ENCODE results near the gene MYH9. TPM values are rescaled to one million over a fixed set of nuclear protein-coding genes. Genes with fewer than 3 reads are reported as not detected.
A peak's percentile ranks its signal among the peaks of the same experiment; 100 is the strongest.

The MYH9 gene
- total RNA-seq, 2 donors from 2014 or later: 125 to 229 TPM

GRCh38 chr22:36302439-36303114, 85.2 kb downstream of the MYH9 start:
- DNase-seq (ENCODE audit: low spot score): no peak
- Histone ChIP-seq H3K36me3 (peaks cover 100% of the 10 kb centered on the region), H3K4me1 (no peaks in the 10 kb centered on the region), H3K27me3 (no peaks in the 10 kb centered on the region), H3K9me3 (no peaks in the 10 kb centered on the region), H3K4me3 (no peak overlapping the region), H3K27ac (peak overlapping the region in 1 of 2 donors; percentile 8)
- TF ChIP-seq CTCF (IDR thresholded peaks at IDR 0.05): no peak

GRCh38 chr22:36301851-36302250, 85.9 kb downstream of the MYH9 start:
- DNase-seq (ENCODE audit: low spot score): no peak
- no peak for TF ChIP-seq CTCF (IDR thresholded peaks at IDR 0.05)
- no peaks in the 10 kb centered on the region for H3K27me3 ChIP-seq
- peak overlapping the region; percentile 8 to 29 for H3K27ac ChIP-seq
- H3K4me3 ChIP-seq: no peak overlapping the region
- peaks cover 100% of the 10 kb centered on the region for H3K36me3 ChIP-seq
- H3K9me3 ChIP-seq: no peaks in the 10 kb centered on the region
- H3K4me1 ChIP-seq: no peaks in the 10 kb centered on the region

DNA sequence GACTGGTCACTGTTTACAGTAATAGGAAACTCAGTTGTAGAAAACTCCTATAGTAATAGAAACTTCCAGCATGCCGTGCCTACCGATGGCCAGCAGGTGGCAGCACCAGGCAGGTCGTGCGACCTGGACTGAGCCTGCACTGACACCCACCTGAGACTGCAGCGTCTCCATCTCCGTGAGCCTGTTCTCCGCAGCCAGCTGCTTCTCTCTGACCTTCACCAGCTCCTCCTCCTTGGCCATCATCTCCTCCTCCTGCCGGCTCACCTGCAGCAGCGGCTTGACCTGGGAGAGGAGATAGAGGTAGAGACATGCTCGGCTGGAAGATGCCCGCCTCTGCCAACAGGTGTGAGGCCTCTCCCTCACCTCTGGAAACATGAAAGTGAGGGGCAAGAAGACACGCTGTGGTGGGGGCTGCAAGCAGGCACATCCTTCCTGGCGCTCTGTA, 86.4 kb downstream of the MYH9 start:
- Histone ChIP-seq H3K27me3 (no peaks in the 10 kb centered on the region), H3K4me1 (no peaks in the 10 kb centered on the region), H3K4me3 (no peak overlapping the region), H3K36me3 (peaks cover 100% of the 10 kb centered on the region), H3K9me3 (no peaks in the 10 kb centered on the region), H3K27ac (peak overlapping the region; percentile 8 to 29)
- peak; percentile 80 for DNase-seq (ENCODE audit: low spot score)
- peak; percentile 91 to 97 for TF ChIP-seq CTCF (IDR thresholded peaks at IDR 0.05)

GRCh38 chr22:36300396-36301212, 87.2 kb downstream of the MYH9 start:
- H3K4me3 ChIP-seq: no peak overlapping the region
- peaks cover 100% of the 10 kb centered on the region for H3K36me3 ChIP-seq
- no peak for DNase-seq (ENCODE audit: low spot score)
- H3K9me3 ChIP-seq: no peaks in the 10 kb centered on the region
- peak overlapping the region in 1 of 2 donors; percentile 10 for H3K27ac ChIP-seq
- no peak for TF ChIP-seq CTCF (IDR thresholded peaks at IDR 0.05)
- H3K4me1 ChIP-seq: no peaks in the 10 kb centered on the region
- no peaks in the 10 kb centered on the region for H3K27me3 ChIP-seq

DNA sequence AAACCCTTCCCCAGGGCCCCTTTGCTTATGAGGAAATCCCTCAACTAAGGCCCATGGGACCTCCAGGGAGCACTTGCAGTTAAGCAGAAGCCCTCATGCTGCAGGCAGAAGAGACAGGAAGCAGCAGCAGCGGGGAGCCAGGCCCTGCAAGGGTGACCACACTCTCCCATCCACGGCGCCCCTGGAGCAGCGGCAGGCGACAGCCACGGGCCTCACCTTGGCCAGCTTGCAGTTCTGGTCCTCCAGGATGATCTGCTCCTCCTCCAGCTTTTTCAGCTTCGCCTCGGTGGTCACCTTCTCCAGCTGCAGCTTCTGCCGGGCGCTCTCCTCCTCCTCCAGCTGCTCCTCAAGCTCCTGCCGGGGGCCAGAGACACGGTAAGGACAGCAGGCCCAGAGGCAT, 87.9 kb downstream of the MYH9 start:
- Histone ChIP-seq H3K36me3 (peaks cover 100% of the 10 kb centered on the region), H3K27me3 (no peaks in the 10 kb centered on the region), H3K4me3 (no peak overlapping the region), H3K4me1 (no peaks in the 10 kb centered on the region), H3K27ac (no peak overlapping the region), H3K9me3 (no peaks in the 10 kb centered on the region)
- DNase-seq (ENCODE audit: low spot score): no peak
- no peak for TF ChIP-seq CTCF (IDR thresholded peaks at IDR 0.05)

Measured in right atrium auricular region (tissue), 2 donors.